GM19438 (cell line): ENCODE results near the gene STXBP5L.
"Not testable (repeated sequence)": the region's sequence is repeated elsewhere in the genome, so short reads cannot be mapped to it uniquely, and the experiment has no call there.

Experiments used
- ATAC-seq: cut with Tn5 transposase; IDR thresholded peaks from one replicate; pipeline ENCODE4 v1.9.1; 2021; ENCODE audit warnings: low read depth; ENCODE audit not compliant: unreplicated experiment

Gene STXBP5L

DNA sequence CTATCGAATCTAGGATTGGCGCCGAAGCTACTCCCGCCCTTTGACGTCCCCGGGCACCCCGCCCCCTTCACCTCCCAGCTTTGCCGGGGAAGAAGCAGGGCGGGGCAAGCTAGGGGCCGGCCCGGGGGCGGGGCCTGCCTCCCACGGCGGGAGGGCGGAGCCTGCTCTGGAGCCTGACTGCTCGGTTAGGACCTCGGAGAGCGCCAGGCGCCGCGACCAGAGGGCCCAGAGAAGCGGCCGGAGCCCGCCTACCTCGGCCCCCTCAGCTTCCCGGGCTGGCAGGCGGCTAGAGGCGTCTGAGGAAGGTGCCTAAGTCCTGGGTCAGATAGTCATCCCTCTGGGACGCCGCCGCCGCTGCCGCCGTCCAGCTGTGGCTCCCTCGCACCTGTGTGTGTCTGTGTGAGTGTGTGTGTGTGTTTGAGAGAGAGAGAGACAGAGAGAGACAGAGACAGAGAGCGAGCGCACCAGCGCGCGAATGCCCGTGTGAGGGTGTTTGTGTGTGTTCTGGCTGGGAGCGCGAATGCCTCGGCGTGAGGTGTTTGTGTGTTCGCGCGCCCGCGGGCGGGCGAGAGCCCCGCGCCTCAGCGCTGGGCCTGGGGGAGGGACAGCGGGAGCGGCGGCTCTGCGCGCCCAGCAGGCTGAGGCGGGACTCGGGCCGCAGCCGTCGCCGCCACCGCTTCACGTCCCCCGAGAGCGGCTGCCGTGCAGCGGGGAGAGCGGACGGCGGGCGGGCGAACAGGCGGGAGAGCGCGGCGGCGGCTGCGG is at the start of gene STXBP5L:
TSS of gene STXBP5L (plus strand) at position 176 of the 765 bp plus-strand sequence. CDS start 1,374 bp downstream, outside the sequence.
- peak; percentile 99 for ATAC-seq

GRCh38 chr3:120858521-120858920 is 49.5 kb upstream of the STXBP5L start:
- no peak for ATAC-seq

- no peak for ATAC-seq
Observed at GRCh38 chr3:120864541-120864940, 43.5 kb upstream of the STXBP5L start.

- no peak for ATAC-seq
Observed at GRCh38 chr3:120875507-120875906, 32.5 kb upstream of the STXBP5L start.

GRCh38 chr3:120875989-120876388 is 32.0 kb upstream of the STXBP5L start:
- ATAC-seq, result no peak

DNA sequence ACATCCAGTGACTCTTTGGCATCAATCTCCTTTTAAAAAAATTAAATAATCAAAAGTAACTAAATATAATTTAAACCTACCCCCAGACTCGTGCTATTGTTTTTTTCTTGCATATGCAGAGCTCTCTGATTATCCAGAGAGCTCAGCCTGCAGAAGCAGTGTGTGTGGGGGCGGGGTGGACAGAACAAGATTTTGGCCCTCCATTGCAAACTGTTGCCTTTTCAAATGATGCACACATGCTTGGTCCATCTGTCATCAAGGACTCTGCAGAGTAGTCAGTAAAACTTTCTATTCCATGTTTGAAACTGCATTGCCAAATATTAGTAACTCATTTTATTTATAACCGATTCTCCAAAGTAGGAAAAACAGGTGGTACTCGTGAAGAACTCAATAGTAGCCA is 28.6 kb upstream of the STXBP5L start:
- ATAC-seq, result no peak

- no peak for ATAC-seq
Observed at GRCh38 chr3:120892921-120893320, 15.1 kb upstream of the STXBP5L start.

- ATAC-seq, result no peak
Observed at GRCh38 chr3:120894316-120895057, 13.5 kb upstream of the STXBP5L start.

- not testable (repeated sequence) for ATAC-seq
Observed at GRCh38 chr3:120901716-120902115, 6.3 kb upstream of the STXBP5L start.

DNA sequence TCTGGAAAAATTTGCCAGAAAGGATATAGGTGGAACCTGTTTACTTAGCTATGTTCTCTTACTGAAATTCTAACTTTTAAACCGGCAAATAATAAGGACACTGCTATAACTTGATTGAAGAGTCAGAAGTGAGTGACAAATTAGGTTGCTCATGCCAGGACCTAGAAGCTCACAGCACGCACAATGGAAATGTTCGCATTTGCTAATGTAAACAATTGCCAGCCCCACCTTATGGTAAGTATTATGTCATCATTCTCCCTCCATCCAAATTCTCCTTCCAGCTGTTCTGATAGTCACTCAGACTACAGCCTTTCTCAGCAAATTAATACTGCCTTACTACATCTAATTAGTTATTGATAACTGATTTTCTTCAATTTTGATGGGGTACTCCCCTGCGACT is 4.8 kb upstream of the STXBP5L start:
- no peak for ATAC-seq

DNA sequence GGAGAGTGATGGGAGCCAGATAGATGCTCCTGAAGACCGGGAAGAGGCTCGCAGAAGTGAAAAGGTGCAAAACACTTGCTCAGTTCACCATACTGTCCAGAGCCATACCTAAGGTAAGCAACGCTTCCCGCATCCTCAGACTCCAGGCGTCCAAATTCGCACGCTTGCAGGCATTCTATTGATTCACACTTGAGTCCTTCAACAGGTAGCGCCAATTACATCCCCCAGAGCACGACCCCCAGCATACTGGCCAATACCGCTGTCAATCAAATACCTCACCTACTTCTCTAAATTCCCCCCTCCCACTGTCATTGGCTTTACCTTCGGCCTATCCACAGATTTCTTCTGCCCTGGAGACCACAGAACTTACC is 361 bp upstream of the STXBP5L start:
- ATAC-seq, result no peak

- no peak for ATAC-seq
Observed at GRCh38 chr3:120908795-120909601, 993 bp downstream of the STXBP5L start.

GRCh38 chr3:120909602-120909878 is 1.5 kb downstream of the STXBP5L start:
- ATAC-seq, result no peak

- ATAC-seq, result no peak
Observed at GRCh38 chr3:120926146-120926545, 18.1 kb downstream of the STXBP5L start.

- no peak for ATAC-seq
Observed at GRCh38 chr3:120928991-120929390, 21.0 kb downstream of the STXBP5L start.

- no peak for ATAC-seq
Observed at GRCh38 chr3:120931593-120931992, 23.6 kb downstream of the STXBP5L start.

- ATAC-seq, result no peak
Observed at GRCh38 chr3:120956143-120956542, 48.1 kb downstream of the STXBP5L start.

GRCh38 chr3:120982608-120983320 is 74.8 kb downstream of the STXBP5L start:
- no peak for ATAC-seq

DNA sequence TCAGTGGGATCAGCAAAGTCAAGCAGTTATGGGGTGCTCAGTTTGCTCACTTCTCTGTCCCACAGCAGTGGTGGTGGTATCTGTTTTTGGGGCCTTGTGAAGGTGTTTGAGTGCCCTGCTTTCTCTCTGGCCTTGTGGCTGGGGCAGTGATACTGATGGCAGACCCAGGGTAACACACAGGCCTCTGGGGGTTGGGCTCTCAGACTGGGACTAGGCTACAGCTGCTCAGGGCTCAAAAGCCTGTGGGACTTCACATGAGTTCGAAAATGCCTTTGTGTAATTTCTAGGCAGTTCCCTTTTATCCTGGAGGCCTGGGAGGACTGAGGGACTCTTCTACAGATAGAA is 75.3 kb downstream of the STXBP5L start:
- no peak for ATAC-seq

- no peak for ATAC-seq
Observed at GRCh38 chr3:120983841-120984240, 75.8 kb downstream of the STXBP5L start.

- no peak for ATAC-seq
Observed at GRCh38 chr3:120985242-120985641, 77.2 kb downstream of the STXBP5L start.
